CD4-positive, alpha-beta T cell treated with Interleukin-6 for 4 hours (primary cell): ENCODE results near the gene NOTCH2.

Experiments used
- DNase-seq: peaks from one replicate; pipeline ENCODE4 v3.0.0-alpha.2; 2020; ENCODE audit warnings: mixed read lengths

Gene NOTCH2

GRCh38 chr1:119940697-119941096 lies 128.8 kb downstream of the NOTCH2 start:
- DNase-seq = no peak

- DNase-seq = no peak
These were observed 132.3 kb downstream of the NOTCH2 start for GRCh38 chr1:119937198-119937597.

GRCh38 chr1:119935915-119936314 lies 133.5 kb downstream of the NOTCH2 start:
- no peak for DNase-seq

- DNase-seq = no peak
These were observed 134.1 kb downstream of the NOTCH2 start for GRCh38 chr1:119935373-119935772.

- no peak for DNase-seq
These were observed 136.1 kb downstream of the NOTCH2 start for GRCh38 chr1:119933397-119933796.

- no peak for DNase-seq
These were observed 139.7 kb downstream of the NOTCH2 start for GRCh38 chr1:119929643-119930315.

- DNase-seq = no peak
These were observed 142.9 kb downstream of the NOTCH2 start for GRCh38 chr1:119926553-119926952.

- DNase-seq = no peak
These were observed 144.2 kb downstream of the NOTCH2 start for GRCh38 chr1:119924948-119925898.

- no peak for DNase-seq
These were observed 149.1 kb downstream of the NOTCH2 start for GRCh38 chr1:119920104-119920968.

- DNase-seq = no peak
These were observed 150.2 kb downstream of the NOTCH2 start for GRCh38 chr1:119919241-119919640.

GRCh38 chr1:119918301-119918700 lies 151.2 kb downstream of the NOTCH2 start:
- no peak for DNase-seq

GRCh38 chr1:119917304-119918055 lies 152.0 kb downstream of the NOTCH2 start:
- DNase-seq = no peak

GRCh38 chr1:119915517-119915916 lies 153.9 kb downstream of the NOTCH2 start:
- no peak for DNase-seq

- no peak for DNase-seq
These were observed 155.4 kb downstream of the NOTCH2 start for GRCh38 chr1:119914071-119914470.

GRCh38 chr1:119912963-119913362 lies 156.5 kb downstream of the NOTCH2 start:
- no peak for DNase-seq

GRCh38 chr1:119911775-119912174 lies 157.7 kb downstream of the NOTCH2 start:
- DNase-seq = no peak

GRCh38 chr1:119910618-119911017 lies 158.8 kb downstream of the NOTCH2 start:
- DNase-seq = no peak

GRCh38 chr1:119909890-119910596 lies 159.4 kb downstream of the NOTCH2 start:
- no peak for DNase-seq

GRCh38 chr1:119908661-119909060 lies 160.8 kb downstream of the NOTCH2 start:
- no peak for DNase-seq

- no peak for DNase-seq
These were observed 162.4 kb downstream of the NOTCH2 start for GRCh38 chr1:119906927-119907652.

GRCh38 chr1:119903443-119903835 lies 166.0 kb downstream of the NOTCH2 start:
- DNase-seq = no peak
